ENCODE results near the gene PARD3.

DNA sequence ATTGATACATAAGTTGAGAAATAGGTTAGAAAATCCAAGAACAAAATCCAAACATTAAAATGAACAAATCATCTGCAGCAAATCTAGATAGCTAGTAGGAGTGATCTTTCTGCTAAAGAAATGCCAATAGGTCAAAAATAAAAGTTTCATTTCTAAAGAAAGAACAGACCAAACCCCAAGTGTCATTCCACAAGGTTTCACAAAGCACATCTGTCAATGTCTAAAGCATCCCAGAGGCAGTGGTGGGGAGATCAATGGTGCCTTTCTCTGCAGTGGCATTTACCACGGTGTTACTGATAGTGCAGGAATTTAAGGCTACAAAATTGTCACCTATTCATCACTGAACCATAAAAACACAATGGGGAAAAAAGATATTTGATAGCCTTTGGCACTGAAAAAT lies 147.9 kb downstream of the PARD3 start:
- no peak for TF ChIP-seq POLR2A (IDR thresholded peaks at IDR 0.05)
- TF ChIP-seq, protein P1, sequence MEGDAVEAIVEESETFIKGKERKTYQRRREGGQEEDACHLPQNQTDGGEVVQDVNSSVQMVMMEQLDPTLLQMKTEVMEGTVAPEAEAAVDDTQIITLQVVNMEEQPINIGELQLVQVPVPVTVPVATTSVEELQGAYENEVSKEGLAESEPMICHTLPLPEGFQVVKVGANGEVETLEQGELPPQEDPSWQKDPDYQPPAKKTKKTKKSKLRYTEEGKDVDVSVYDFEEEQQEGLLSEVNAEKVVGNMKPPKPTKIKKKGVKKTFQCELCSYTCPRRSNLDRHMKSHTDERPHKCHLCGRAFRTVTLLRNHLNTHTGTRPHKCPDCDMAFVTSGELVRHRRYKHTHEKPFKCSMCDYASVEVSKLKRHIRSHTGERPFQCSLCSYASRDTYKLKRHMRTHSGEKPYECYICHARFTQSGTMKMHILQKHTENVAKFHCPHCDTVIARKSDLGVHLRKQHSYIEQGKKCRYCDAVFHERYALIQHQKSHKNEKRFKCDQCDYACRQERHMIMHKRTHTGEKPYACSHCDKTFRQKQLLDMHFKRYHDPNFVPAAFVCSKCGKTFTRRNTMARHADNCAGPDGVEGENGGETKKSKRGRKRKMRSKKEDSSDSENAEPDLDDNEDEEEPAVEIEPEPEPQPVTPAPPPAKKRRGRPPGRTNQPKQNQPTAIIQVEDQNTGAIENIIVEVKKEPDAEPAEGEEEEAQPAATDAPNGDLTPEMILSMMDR (IDR thresholded peaks at IDR 0.05) = no peak
